CD14-positive monocyte (primary cell): ENCODE data around the gene POU2AF3. TPM values are rescaled to one million over a fixed set of nuclear protein-coding genes. Genes with fewer than 3 reads are reported as not detected.

Experiments
- DNase-seq, 3 donors: peaks; one replicate each; pipeline ENCODE4 v3.0.0-alpha.2; 2011 to 2022
- H2AFZ ChIP-seq: 2 replicates; pipeline ENCODE4 v1.6.0; 2012; ENCODE audit warnings: mild to moderate bottlenecking, low read depth, low read length, inconsistent platforms; ENCODE audit not compliant: insufficient read depth, poor library complexity, severe bottlenecking
- H3K27ac ChIP-seq, 2 donors: 1 replicate in 1 of 2; 2 replicates in 1 of 2; pipeline ENCODE4 v1.5.1; 2012 to 2013; ENCODE audit warnings: low read length in 2 of 2, control low read depth in 1 of 2, inconsistent platforms in 1 of 2, low read depth in 1 of 2, mild to moderate bottlenecking in 1 of 2
- H3K27me3 ChIP-seq, 2 donors: one replicate each; pipeline versions ENCODE4 v1.6.0 to v1.6.1; 2011 to 2013; ENCODE audit warnings: low read length in 2 of 2; ENCODE audit not compliant: control insufficient read depth in 2 of 2, insufficient read depth in 2 of 2
- H3K36me3 ChIP-seq, 2 donors: replicated peaks in 1 of 2; 1 replicate in 1 of 2; 2 replicates in 1 of 2; pipeline versions ENCODE4 v1.5.1 to v1.6.1; 2012 to 2013; ENCODE audit warnings: low read length in 2 of 2, control low read depth in 1 of 2, inconsistent platforms in 1 of 2, mild to moderate bottlenecking in 1 of 2; ENCODE audit not compliant: insufficient read depth in 2 of 2, control insufficient read depth in 1 of 2
- H3K4me1 ChIP-seq, 2 donors: 1 replicate in 1 of 2; 2 replicates in 1 of 2; pipeline versions ENCODE4 v1.5.1 to v1.6.1; 2012 to 2013; ENCODE audit warnings: low read length in 2 of 2, control low read depth in 1 of 2, inconsistent platforms in 1 of 2, mild to moderate bottlenecking in 1 of 2, moderate library complexity in 1 of 2; ENCODE audit not compliant: insufficient read depth in 2 of 2, control insufficient read depth in 1 of 2
- H3K4me2 ChIP-seq: replicated peaks from 2 replicates; pipeline ENCODE3; 2012; ENCODE audit warnings: low read length, moderate library complexity, mild to moderate bottlenecking; ENCODE audit not compliant: poor library complexity, severe bottlenecking; ENCODE audit errors: extremely low read depth
- H3K4me3 ChIP-seq, 3 experiments: fragments of 200-600 bp in 1 of 3; sonication (generic) in 1 of 3; replicated peaks in 1 of 3; 1 replicate in 2 of 3; 2 replicates in 1 of 3; pipeline ENCODE4 v1.5.1; 2011 to 2013; ENCODE audit warnings: low read length in 3 of 3, mild to moderate bottlenecking in 3 of 3, control low read depth in 2 of 3, low read depth in 2 of 3, inconsistent platforms in 1 of 3, moderate library complexity in 1 of 3
- H3K79me2 ChIP-seq: 2 replicates; pipeline ENCODE4 v1.6.0; 2012; ENCODE audit warnings: mild to moderate bottlenecking, control low read depth, inconsistent platforms, low read length, moderate library complexity; ENCODE audit not compliant: insufficient read depth
- H3K9ac ChIP-seq: 2 replicates; pipeline ENCODE4 v1.6.0; 2017; ENCODE audit warnings: low read length, mild to moderate bottlenecking; ENCODE audit not compliant: insufficient read depth, poor library complexity, severe bottlenecking
- H3K9me3 ChIP-seq, 2 donors: replicated peaks in 1 of 2; 1 replicate in 1 of 2; 2 replicates in 1 of 2; pipeline versions ENCODE4 v1.5.1 to v1.6.1; 2012 to 2013; ENCODE audit warnings: low read length in 2 of 2, control low read depth in 1 of 2; ENCODE audit not compliant: control insufficient read depth in 1 of 2, insufficient read depth in 1 of 2
- H4K20me1 ChIP-seq: 2 replicates; pipeline ENCODE4 v1.6.0; 2012; ENCODE audit warnings: mild to moderate bottlenecking, low read length, control low read depth, moderate library complexity; ENCODE audit not compliant: insufficient read depth
- H3K27ac Mint-ChIP-seq, 7 donors: one replicate each; pipeline ENCODE4 v1.8.0; 2020; ENCODE audit warnings: mild to moderate bottlenecking in 7 of 7, mixed read lengths in 7 of 7, moderate library complexity in 6 of 7, inconsistent platforms in 2 of 7
- H3K27me3 Mint-ChIP-seq, 3 donors: one replicate each; pipeline ENCODE4 v1.8.0; 2021 to 2022; ENCODE audit warnings: low read depth in 3 of 3, mild to moderate bottlenecking in 3 of 3, mixed read lengths in 3 of 3, moderate library complexity in 3 of 3, inconsistent platforms in 1 of 3
- H3K36me3 Mint-ChIP-seq, 2 donors: one replicate each; pipeline ENCODE4 v1.8.0; 2020; ENCODE audit warnings: mixed read lengths in 2 of 2, inconsistent platforms in 1 of 2, mild to moderate bottlenecking in 1 of 2
- H3K4me1 Mint-ChIP-seq: one replicate; pipeline ENCODE4 v1.8.0; 2020; ENCODE audit warnings: mild to moderate bottlenecking, mixed read lengths
- H3K4me3 Mint-ChIP-seq, 2 donors: one replicate each; pipeline ENCODE4 v1.8.0; 2020; ENCODE audit warnings: mild to moderate bottlenecking in 2 of 2, mixed read lengths in 2 of 2, moderate library complexity in 1 of 2
- H3K9me3 Mint-ChIP-seq, 7 donors: one replicate each; pipeline ENCODE4 v1.8.0; 2020 to 2022; ENCODE audit warnings: mixed read lengths in 7 of 7, mild to moderate bottlenecking in 6 of 7, moderate library complexity in 6 of 7, inconsistent platforms in 2 of 7
- WGBS: methylation state at CpG from one replicate; pipeline ENCODE4 v1.1.5; 2013; ENCODE audit warnings: missing lambda C conversion rate; ENCODE audit not compliant: insufficient coverage; 5-methylcytosine and 5-hydroxymethylcytosine counted together
- intact Hi-C, 2 donors: fragments of 100-400 bp; cut with micrococcal nuclease; formaldehyde crosslinking; loops; one replicate each; pipeline versions ENCODE4 v1.15.0 to v1.15.1; 2023
- polyA plus RNA-seq, 3 donors: library from polyadenylated mRNA; depleted of rRNA in 1 of 3; unstranded in 2 of 3; stranded (reverse) in 1 of 3; fragments of 300-500 nt in 2 of 3; fragments of >200 nt in 1 of 3; fragmentation: Illumina TruSeq in 2 of 3; gene quantifications; 1 replicate in 2 of 3; 2 replicates in 1 of 3; pipeline ENCODE4 v1.2.3, GENCODE V29; 2012 to 2021
- TF ChIP-seq, protein P1 (sequence below): fragments of 200-600 bp; IDR thresholded peaks from one replicate; pipeline ENCODE4 v1.8.0; 2022; ENCODE audit warnings: antibody characterized with exemption, mild to moderate bottlenecking

The POU2AF3 gene
- polyA plus RNA-seq, 3 donors, result not detected

DNA sequence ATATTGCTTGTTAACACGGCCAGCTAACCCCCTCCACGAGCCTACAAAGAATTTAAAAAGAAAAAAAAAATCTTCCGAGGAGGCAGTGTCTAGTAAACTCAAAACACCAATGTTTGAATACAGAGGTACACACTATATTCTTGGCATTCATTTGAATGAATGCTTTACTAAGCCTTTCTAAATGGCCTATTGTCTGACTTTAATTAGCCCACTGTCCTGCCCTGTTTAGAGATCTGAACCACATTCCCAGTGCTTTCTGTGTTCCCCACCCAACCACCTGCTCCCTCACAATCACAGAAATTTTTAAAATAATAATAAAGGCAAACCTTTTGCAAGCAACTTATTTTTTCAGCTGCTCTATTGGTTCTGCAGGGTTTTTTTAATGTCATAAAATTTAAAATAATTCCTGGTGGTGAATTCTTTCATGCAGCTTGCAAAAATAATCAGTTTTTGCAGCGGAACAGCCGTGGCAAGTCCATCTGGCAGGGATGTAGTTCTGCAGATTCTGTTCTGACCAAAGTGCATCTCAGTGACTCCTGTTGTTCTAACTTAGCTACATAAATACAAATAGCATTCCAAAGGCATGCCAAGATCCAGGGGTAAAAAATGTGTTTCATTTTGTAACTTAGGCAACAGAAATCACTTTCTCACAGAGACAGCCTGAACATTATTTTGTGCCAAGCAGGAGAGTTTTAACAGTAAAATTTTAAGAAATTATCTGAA, 29.0 kb upstream of the POU2AF3 start:
- Mint-ChIP-seq H3K4me1 (peaks cover 9% of the 10 kb centered on the region), H3K4me3 (no peak overlapping the region), H3K9me3 (no peaks in the 10 kb centered on the region), H3K27ac (no peak overlapping the region), H3K27me3 (peaks cover 0 to 5% (median 1%) of the 10 kb centered on the region in 3 donors), H3K36me3 (no peaks in the 10 kb centered on the region)
- DNase-seq, result no peak
- intact Hi-C loops, result no loop called here
- H3K27me3 ChIP-seq, result no peaks in the 10 kb centered on the region
- WGBS, result 88% methylated on average over 5 of the region's 5 CpGs
- no peak overlapping the region for H3K27ac ChIP-seq
- no peaks in the 10 kb centered on the region for H3K9me3 ChIP-seq
- H3K9ac ChIP-seq, result no peak overlapping the region
- TF ChIP-seq, protein P1, sequence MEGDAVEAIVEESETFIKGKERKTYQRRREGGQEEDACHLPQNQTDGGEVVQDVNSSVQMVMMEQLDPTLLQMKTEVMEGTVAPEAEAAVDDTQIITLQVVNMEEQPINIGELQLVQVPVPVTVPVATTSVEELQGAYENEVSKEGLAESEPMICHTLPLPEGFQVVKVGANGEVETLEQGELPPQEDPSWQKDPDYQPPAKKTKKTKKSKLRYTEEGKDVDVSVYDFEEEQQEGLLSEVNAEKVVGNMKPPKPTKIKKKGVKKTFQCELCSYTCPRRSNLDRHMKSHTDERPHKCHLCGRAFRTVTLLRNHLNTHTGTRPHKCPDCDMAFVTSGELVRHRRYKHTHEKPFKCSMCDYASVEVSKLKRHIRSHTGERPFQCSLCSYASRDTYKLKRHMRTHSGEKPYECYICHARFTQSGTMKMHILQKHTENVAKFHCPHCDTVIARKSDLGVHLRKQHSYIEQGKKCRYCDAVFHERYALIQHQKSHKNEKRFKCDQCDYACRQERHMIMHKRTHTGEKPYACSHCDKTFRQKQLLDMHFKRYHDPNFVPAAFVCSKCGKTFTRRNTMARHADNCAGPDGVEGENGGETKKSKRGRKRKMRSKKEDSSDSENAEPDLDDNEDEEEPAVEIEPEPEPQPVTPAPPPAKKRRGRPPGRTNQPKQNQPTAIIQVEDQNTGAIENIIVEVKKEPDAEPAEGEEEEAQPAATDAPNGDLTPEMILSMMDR, result no peak
- H3K4me2 ChIP-seq, result no peak overlapping the region
- H3K4me1 ChIP-seq, result no peaks in the 10 kb centered on the region
- no peaks in the 10 kb centered on the region for H3K79me2 ChIP-seq
- H2AFZ ChIP-seq, result no peak overlapping the region
- no peaks in the 10 kb centered on the region for H4K20me1 ChIP-seq
- H3K36me3 ChIP-seq, result no peaks in the 10 kb centered on the region
- H3K4me3 ChIP-seq, result no peak overlapping the region

DNA sequence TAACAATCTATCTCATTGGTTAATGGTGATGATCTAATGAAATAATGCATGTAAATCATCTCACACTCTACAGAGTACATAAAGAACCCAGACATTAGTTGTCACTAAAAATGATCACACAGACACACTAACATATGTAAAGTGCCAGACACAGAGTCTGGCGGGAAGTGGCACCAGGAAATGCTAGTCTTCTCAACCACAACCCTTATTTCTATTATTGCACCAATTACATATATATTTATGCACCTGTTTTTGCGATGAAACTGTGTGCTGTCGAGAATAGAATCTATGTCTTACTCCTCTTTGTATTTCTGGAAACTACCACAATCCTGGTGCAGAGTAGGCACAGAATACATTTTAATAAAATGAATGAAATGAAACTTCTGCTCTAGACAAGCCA, 25.9 kb upstream of the POU2AF3 start:
- Histone ChIP-seq H3K27me3 (no peaks in the 10 kb centered on the region), H3K4me3 (no peak overlapping the region), H3K36me3 (no peaks in the 10 kb centered on the region), H3K9ac (no peak overlapping the region), H3K27ac (no peak overlapping the region), H2AFZ (no peak overlapping the region), H4K20me1 (no peaks in the 10 kb centered on the region), H3K4me2 (no peak overlapping the region), H3K9me3 (no peaks in the 10 kb centered on the region), H3K79me2 (no peaks in the 10 kb centered on the region), H3K4me1 (no peaks in the 10 kb centered on the region)
- Mint-ChIP-seq H3K27me3 (peaks cover 0 to 6% (median 3%) of the 10 kb centered on the region in 3 donors), H3K27ac (peak overlapping the region in 1 of 7 donors; percentile 49), H3K4me3 (no peak overlapping the region), H3K36me3 (no peaks in the 10 kb centered on the region), H3K9me3 (no peaks in the 10 kb centered on the region), H3K4me1 (no peaks in the 10 kb centered on the region)
- WGBS, result no CpG with 5 or more reads among the region's 3 CpGs
- TF ChIP-seq, protein P1, result no peak
- DNase-seq, result no peak
- intact Hi-C loops, result no loop called here
